GM21528 (cell line): Measurements from ENCODE around the gene CPAMD8.

Experiments
- ATAC-seq: cut with Tn5 transposase; IDR thresholded peaks from one replicate; pipeline ENCODE4 v1.9.1; 2021; ENCODE audit warnings: mild to moderate bottlenecking, moderate library complexity; ENCODE audit not compliant: unreplicated experiment, low FRiP score

The CPAMD8 gene

GRCh38 chr19:16851031-16851712 lies 175.4 kb downstream of the CPAMD8 start:
- no peak for ATAC-seq

- no peak for ATAC-seq
These were observed 176.5 kb downstream of the CPAMD8 start for GRCh38 chr19:16850133-16850532.

- ATAC-seq: no peak
These were observed 177.4 kb downstream of the CPAMD8 start for GRCh38 chr19:16849168-16849567.

- no peak for ATAC-seq
These were observed 179.2 kb downstream of the CPAMD8 start for GRCh38 chr19:16847430-16847829.

- no peak for ATAC-seq
These were observed 179.7 kb downstream of the CPAMD8 start for GRCh38 chr19:16846901-16847300.
